GM18907 (cell line): ENCODE results near the gene TSPAN16.
"Not testable (repeated sequence)": the region's sequence is repeated elsewhere in the genome, so short reads cannot be mapped to it uniquely, and the experiment has no call there.

Experiments used
- ATAC-seq: cut with Tn5 transposase; IDR thresholded peaks from one replicate; pipeline ENCODE4 v1.9.1; 2021; ENCODE audit warnings: mild to moderate bottlenecking, moderate library complexity; ENCODE audit not compliant: unreplicated experiment

Gene TSPAN16

DNA sequence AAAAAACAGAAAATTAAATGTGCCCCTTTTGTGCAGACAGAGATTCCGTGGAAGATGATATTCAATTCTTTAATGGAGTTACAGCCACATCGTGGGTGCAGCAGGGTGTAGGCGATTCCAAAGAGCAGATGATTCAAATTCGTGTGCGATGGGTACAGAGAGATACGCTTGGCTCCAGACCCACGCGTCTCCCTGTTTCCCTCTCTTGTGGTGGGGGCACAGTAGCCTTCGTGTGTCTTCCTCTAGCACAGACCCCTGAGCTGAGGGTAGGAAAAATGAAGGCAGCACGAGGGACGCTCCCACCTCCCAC, 4.8 kb downstream of the TSPAN16 start:
- ATAC-seq, result no peak

DNA sequence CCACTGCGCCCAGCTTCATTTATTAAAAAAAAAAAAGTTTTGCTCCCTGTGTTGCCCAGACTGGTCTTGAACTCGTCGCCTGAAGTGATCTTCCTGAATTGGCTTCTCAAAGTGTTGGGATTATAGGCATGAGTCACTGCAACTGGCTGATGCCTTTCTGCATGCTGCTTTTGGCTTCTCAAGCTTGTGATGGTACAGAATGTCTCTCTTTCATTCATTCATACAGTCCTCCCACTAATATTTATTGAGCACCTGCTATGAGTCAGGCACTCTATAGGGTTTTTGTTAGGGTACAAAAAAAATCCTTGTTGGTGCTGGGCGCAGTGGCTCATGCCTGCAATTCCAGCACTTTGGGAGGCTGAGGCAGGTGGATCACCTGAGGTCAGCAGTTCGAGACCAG, 9.0 kb downstream of the TSPAN16 start:
- no peak for ATAC-seq

DNA sequence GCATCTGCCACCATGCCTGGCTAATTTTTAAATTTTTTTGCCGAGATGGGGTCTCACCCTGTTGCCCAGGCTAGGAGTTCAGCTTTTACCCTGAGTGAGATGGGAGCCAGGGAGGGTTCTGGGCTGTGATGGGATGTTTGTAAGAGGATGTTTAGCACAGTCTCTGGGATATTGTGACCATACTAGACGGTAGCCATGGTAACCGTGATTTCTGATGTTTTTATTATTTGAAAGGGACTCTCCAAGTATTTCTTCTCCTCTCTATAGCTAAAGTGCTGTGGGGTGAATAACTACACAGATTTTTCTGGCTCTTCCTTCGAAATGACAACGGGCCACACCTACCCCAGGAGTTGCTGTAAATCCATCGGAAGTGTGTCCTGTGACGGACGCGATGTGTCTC, 10.4 kb downstream of the TSPAN16 start:
- ATAC-seq, result no peak

DNA sequence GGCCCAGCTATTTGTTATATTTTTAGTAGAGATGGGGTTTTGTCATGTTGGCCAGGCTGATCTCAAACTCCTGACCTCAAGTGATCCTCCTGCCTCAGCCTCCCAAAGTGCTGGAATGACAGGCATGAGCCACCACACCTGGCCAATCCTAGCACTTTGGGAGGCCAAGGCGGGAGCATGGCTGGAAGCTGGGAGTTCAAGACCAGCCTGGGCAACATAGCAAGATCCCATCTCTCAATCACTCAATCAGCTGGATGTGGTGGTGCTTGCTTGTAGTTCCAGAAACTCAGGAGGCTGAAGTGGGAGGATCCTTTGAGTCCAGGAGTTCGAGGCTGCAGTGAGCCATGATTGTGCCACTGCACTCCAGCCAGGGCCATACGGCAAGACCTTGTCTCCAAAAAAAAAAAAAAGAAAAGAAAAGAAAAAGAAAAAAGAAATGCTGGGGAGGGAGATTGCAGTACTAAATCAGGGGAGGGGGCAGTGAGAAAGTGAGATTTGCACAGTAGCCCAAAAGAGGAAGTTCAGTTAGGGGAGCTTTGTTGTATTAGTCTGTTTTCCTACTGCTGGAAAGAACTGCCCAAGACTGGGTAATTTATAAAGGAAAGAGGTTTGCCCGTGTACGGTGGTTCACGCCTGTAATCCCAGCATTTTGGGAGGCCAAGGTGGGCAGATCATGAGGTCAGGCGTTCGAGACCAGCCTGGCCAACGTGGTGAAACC, 24.5 kb downstream of the TSPAN16 start:
- ATAC-seq, result not testable (repeated sequence)

DNA sequence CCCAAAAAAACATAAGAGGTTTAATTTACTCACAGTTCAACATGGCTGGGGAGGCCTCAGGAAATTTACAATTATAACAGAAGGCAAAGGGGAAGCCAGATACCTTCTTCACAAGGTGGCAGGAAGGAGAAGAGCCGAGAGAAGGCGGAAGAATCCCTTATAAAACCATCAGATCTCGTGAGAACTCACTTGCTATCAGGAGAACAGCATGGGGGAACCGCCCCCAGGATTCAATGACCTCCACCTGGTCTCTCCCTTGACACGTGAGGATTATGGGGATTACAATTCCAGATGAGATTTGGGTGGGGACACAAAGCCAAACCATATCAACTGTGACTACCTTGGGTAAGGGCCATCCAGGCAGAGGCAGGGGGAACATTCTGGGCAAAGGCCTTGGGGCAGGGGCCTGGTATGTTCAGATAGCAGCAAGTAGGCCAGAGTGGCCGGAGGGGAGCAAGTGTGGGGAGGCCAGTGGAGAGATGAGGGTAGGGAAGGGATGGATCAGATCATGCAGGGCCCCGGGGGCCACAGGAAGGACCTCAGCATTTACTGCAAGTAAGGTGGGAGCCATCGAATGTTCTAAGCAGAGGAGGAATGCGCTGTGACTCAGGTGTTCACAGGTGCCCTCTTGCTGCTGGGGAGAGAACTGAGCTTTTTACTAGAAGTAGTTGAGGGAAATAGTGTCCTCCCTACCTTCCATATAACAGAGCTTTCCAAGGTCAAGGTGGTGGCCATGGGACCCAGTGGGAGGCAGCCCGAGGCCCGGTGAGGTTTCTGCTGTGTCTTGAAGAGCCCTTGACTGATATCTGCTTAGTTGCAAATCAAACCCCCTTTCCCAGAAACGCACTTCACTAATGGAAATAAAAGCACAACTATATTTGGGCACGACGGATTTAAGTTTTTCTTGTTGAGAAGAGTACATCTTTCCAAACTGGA, 25.5 kb downstream of the TSPAN16 start:
- no peak for ATAC-seq

DNA sequence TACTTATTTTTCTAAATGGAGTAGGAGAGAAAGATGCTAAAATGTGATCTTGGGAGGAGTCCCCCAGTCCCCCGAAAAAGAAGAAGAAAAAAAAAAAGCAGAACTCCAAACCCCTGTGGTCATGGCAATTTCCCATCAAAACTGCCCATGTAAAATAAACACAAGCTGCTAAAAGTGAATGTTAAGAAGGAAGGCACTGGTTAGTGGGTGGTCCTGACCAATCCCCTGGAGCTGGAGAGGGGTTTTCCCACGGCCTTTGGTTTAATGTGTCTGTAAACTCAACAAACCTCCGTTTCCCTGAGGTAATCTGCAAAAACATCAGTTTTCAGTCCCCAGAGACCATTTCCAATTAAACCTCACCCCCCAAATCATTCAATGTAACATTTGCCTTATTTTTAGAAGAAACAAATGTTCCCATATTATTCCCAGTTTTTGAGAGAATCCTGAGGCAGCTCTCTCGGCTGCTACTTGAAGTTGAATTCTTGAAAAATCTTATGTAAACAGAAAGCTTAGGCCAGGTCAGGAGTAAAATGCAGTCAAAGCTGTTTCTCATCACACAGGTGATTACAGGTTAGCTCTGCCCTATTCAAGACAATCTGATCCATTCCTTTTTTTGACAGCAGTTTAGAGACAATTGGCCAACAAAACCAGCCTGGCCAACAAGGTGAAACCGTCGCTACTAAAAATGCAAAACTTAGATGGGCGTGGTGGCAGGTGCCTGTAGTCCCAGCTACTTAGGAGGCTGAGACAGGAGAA, 26.5 kb downstream of the TSPAN16 start:
- ATAC-seq, result no peak

DNA sequence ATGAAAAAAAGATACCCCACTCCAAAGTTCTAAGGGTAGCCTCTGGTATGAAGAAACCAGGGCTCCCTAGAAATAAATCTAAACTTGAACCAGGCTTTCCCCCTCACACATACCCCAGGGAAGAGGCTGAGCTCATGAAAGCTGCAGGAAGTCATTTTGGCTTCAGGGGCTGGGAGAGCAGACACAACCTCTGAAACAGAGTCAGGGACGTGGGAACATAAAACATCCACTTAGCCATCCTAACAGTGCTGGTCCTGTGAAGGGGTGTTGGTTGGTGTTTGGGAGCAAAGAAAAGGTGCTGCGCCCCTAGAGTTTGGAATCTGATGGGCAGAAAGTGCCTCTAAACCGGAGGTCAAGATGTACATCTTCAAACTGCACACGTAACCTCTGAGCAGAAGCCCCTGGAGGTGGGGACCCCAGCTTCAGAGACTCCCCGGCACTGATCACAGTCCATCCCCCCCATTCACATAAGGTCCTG, 27.7 kb downstream of the TSPAN16 start:
- peak; percentile 8 for ATAC-seq

DNA sequence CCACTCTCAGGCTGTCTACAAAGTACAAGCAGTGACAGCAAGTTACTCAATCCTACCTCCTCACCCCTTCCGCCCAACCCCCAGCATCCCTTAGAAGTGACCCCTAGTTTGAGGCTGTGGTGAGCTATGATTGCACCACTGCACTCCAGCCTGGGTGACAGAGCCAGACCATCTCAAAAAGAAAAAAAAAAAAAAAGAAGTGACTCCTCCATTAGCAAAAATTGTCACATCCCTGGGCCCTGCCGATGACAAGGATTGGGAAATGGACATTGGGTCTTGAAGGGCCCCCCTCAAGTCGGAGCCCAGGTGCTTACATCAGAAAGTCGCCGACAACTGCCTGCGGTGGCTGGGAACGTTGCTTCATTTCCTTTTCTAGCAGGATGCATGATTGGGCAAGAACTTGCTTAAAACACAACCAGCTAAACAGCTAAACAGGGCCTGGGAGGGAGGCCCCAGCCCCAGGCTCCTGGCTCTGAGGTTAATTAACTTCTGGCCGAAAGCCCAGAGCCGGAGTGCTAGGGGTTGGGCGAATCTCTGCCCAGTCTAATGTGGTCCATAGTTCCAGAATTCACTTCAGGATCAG, 28.2 kb downstream of the TSPAN16 start:
- ATAC-seq, result peak; percentile 58

DNA sequence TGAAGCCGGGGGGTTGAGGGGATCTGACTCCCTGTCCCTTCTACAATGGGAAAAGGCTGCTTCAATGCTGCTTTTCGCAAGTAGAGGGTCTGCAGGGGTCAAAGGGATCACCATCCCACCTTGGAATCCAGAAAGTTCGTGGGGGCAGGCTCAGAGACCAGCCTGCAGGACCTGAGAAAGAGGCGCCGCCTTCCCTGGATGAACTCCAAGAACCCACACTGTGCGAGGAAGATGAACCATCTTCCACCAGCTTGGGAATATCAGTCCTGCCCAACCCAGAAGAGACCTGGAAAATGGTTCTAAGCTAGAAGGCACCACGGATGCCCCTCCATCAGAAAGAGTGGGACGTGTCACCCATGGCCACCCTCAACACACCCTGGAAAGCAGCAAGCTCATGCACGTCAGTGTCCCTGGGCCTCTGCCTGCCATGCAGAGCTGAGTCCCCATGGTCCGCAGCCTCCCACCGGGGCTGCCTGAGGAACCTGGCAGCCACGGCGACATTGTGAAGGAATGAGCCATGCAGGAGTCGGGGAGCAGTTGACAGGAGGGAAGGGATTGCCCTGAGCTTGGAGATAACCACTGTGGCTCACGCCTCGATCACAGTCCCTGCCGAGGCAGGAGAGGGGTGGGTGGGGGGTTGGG, 28.9 kb downstream of the TSPAN16 start:
- no peak for ATAC-seq

DNA sequence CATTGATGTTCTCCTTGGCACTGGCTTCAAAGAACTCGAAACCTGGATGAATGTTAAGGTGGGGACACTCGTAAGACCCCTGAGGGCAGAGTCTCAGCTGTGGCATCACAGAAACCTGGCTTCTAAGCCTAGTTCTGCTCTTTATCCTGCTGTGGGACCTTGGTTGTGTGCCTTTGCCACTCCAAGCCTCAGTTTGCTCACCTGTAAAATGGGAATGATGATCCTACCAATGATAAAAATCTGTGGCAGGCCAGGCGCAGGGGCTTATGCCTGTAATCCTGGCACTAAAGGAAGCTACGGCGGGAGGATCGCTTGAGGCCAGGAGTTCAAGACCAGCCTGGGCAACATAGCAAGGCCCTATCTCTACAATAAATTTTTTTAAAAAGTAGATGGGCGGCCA, 29.6 kb downstream of the TSPAN16 start:
- no peak for ATAC-seq

DNA sequence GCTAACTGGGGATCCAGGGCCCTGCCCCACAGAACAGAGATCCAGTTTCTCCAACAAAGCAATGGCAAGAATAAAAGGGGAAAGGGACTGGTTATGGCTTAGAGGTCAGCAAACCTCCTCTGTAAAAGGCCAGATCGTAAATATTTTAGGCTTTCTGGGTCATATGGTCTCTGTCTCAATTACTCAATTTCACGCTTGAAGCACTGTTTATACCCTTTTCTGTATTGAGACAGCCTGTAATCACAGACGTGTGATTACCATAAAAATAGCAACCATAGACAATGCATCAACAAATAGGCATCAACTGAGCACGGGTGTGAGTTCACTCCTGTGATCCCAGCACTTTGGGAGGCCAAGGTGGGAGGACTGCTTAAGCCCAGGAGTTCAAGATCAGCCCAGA, 34.2 kb downstream of the TSPAN16 start:
- no peak for ATAC-seq

DNA sequence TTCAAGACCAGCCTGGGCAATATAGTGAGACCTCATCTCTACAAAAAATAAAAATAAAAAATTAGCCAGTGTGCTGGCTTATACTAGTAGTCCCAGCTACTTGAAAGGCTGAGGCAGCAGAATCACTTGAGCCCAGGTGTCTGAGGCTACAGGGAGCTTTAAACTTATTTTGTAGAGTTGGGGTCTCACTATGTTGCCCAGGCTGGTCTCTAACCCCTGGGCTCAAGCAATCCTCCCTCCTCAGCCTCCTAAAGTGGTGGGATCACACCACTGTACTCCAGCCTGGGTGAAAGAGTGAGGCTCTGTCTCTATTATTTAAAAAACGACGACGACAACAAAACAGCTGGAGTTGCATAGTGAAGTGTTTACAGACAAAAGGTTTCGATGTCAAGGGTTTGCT, 35.5 kb downstream of the TSPAN16 start:
- ATAC-seq, result no peak

DNA sequence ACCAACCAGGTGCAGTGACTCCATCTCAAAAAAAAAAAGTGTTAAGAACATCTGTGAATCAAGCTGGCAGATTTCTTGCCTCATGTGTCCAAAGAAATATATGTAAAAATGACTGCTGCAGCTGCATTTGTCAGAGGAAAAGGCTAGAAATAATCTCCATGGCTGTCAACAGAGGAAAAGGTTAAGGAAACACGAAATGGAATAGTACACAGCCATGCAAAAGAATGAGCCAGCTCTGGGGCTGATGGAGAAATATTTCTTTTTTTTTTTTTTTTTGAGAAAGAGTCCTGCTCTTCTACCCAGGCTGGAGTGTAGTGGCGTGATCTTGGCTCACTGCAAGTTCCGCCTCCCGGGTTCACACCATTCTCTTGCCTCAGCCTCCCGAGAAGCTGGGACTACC, 36.9 kb downstream of the TSPAN16 start:
- ATAC-seq, result no peak

DNA sequence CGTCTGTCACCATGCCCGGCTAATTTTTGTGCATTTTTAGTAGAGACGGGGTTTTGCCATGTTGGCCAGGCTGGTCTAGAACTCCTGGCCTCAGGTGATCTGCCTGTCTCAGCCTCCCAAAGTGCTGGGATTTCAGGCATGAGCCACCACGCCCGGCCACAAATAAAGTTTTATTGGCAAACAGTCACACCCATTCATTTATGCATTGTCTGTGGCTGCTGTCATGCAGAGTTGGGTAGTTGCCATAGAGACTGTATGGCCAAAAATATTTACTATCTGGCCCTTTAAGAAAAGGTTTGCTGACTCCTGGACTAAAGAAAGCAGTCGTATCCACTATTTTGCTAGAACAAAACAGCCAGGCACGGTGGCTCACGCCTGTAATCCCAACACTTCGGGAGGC, 37.9 kb downstream of the TSPAN16 start:
- not testable (repeated sequence) for ATAC-seq

DNA sequence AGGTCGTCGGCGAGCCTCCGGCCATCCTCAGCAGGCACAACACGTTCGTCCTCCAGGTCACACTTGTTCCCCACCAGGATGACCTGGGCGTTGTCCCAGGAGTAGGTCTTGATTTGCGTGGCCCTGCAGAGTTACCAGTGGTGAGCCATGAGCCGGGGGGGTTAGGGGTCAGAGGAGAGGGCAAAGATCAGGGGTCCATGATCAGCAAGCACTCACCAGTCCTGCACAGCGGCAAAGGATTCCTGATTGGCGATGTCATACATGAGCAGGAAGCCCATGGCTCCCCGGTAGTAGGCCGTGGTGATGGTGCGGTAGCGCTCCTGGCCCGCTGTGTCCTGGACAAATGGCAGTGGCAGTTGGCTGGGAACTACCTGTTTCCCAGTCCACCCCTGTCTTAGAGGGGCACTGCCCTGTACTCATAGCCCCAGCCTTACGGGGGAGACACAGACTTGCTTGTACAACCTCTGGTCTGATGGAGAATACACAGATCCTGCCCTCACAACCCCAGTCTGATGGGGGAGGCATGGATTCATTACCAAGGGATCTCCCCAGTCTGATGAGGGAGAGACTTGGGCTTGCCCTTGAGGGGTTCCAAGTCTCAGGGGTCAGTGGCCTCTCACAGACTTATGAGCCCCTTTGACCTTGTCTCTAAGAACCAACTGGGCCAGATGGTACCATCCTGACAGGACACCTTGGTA, 39.6 kb downstream of the TSPAN16 start:
- no peak for ATAC-seq

DNA sequence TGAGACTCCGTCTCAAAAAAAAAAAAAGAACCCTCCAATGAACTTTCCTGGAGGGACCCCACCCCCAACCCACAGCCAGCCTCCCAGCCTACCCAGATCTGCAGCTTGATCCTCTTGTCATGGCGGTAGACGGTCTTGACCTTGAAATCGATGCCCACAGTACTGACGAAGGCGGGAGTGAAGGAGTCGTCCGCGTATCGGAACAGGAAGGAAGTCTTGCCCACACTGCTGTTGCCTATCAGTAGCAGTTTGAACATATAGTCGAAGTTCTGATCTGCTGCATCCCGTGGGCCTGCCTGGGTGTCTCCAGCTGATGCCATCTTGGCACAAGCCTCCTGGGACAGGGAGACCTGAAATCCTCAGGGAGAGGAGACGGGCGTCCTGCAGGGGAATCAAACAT, 41.1 kb downstream of the TSPAN16 start:
- ATAC-seq, result no peak

DNA sequence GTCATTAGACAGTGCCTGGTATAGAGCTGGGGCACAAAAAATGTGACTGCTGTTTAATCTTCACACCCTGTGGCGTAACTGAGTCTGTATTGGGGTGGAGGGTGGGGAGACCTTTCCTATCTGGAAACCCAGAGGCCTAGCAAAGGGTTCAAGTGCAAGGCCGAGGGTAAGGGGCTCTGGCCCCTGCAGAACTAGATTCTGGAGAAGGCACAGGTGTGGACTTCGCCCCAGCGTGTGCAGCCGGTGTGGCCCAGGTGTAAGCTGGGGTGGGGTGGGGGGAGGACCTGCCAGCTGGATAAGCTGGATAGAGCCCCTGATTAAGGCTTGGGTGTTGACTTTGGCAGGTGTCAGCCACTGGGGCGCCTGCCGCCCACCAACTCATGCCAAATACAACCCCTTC, 42.2 kb downstream of the TSPAN16 start:
- ATAC-seq, result no peak

DNA sequence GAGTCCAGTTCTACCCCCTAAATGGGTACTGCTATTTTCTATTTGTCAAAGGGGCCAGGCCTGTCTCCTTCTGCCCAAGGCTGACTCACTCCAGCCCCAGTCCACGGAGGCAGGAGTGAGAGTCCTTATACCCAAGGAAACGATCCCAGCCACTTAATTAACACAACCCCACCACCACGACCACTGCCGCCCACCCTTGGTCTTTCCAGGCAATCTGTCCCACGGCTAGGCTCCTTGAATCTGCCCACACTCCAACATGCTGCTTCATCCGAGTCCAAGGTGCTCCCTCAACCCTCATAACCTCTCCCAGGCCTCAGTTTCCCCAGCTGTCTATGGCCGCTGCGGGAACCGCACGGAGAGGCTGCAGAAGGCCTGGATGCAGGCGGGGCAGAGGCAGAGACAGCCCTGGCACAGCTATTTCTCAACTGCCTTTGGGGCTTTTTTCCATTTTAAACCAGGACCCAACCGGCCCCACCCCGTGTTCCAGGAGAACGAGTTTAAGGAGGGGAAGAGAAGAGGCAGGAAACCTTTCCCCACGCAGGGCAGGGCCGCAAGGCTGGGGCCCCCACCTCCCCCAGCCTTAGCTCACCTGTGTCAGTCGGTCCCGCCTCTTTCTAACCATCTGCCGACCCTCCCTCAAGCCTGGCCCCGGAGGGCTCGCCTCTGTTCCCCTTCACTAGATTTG, 42.8 kb downstream of the TSPAN16 start:
- no peak for ATAC-seq

DNA sequence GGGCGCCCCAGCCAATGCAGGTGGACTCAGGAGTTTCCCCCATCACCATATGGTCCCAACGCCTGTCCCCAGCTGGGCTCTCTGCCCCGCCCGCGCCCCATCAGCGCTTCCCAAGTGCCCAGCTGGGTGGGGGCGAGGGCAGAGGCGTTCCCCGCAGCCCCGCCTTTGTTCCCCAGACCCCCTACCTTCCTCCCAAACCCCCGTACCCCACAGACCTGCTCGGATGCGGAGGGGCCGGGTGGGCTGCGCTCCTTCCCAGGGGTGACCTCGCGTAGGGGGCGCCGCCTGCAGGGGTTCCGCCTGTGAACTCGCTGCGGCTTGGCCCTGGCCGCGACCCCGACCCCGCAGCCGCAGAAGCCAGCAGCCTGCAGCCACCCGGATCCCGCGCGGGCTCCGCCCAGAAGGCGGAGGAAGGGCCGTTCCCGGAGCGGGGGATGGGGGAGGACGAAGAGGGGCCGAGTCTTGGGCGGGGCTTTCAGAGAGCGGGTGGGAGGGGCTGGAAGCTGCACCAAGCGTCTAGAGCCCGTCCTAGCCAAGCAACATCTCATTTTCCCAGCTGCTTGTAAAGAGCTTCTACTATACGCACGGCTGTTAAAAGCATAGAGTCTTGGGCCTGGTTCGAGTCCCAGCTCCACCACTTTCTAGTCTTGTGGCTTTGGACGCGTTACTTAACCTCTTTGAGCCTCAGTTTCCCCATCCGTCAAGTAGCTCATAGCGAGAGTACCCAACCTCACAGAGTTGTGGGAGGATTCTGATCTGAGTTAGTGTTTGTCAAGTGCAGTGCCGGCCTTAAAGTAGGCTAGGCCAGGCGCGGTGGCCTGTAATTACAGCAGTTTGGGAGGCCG, 43.5 kb downstream of the TSPAN16 start, which contains the start of gene RAB3D:
RAB3D (minus strand) TSS at position 404 of the 845 bp plus-strand sequence. CDS start 2,258 bp downstream, outside the sequence.
- ATAC-seq, result no peak
